ENCODE data around the gene SAMD15. TPM values are rescaled to one million over a fixed set of nuclear protein-coding genes. Genes with fewer than 3 reads are reported as not detected.
A peak's percentile ranks its signal among the peaks of the same experiment; 100 is the strongest.

Gene SAMD15
- total RNA-seq, 2 donors from 2014 or later: 0.72 TPM; not detected in 1

GRCh38 chr14:77375973-77376770 lies 1.0 kb upstream of the SAMD15 start:
- peak overlapping the region; percentile 83 for H3K27ac ChIP-seq
- peak overlapping the region; percentile 82 to 87 for H3K9ac ChIP-seq (ENCODE audit: low read depth in 2 of 2, low read length in 2 of 2)
- no peaks in the 10 kb centered on the region for H3K27me3 ChIP-seq
- TF ChIP-seq CTCF (IDR thresholded peaks at IDR 0.05): no peak
- H3K4me1 ChIP-seq: peaks cover 12% of the 10 kb centered on the region
- peak overlapping the region; percentile 97 for H3K4me3 ChIP-seq
- intact Hi-C loops (cut with DNase I): no loop called here
- DNase-seq: peak; percentile 34
- no peaks in the 10 kb centered on the region for H3K9me3 ChIP-seq
- no peaks in the 10 kb centered on the region for H3K36me3 ChIP-seq

- no peak for TF ChIP-seq CTCF (IDR thresholded peaks at IDR 0.05)
- no peak for DNase-seq
- H3K36me3 ChIP-seq: no peaks in the 10 kb centered on the region
- peak overlapping the region; percentile 97 for H3K4me3 ChIP-seq
- H3K27me3 ChIP-seq: no peaks in the 10 kb centered on the region
- intact Hi-C loops (cut with DNase I): no loop called here
- peaks cover 12% of the 10 kb centered on the region for H3K4me1 ChIP-seq
- peak overlapping the region; percentile 82 to 87 for H3K9ac ChIP-seq (ENCODE audit: low read depth in 2 of 2, low read length in 2 of 2)
- peak overlapping the region; percentile 83 for H3K27ac ChIP-seq
- no peaks in the 10 kb centered on the region for H3K9me3 ChIP-seq
Measured at GRCh38 chr14:77377502-77377844, 294 bp downstream of the SAMD15 start.

- H3K9ac ChIP-seq (ENCODE audit: low read depth in 2 of 2, low read length in 2 of 2): no peak overlapping the region
- no peak for TF ChIP-seq CTCF (IDR thresholded peaks at IDR 0.05)
- no peak overlapping the region for H3K4me3 ChIP-seq
- intact Hi-C loops (cut with DNase I): no loop called here
- H3K36me3 ChIP-seq: no peaks in the 10 kb centered on the region
- H3K27me3 ChIP-seq: no peaks in the 10 kb centered on the region
- H3K4me1 ChIP-seq: peaks cover 12% of the 10 kb centered on the region
- DNase-seq: no peak
- no peak overlapping the region for H3K27ac ChIP-seq
- H3K9me3 ChIP-seq: no peaks in the 10 kb centered on the region
Measured at GRCh38 chr14:77378701-77379100, 1.5 kb downstream of the SAMD15 start.

GRCh38 chr14:77390188-77390587 lies 13.0 kb downstream of the SAMD15 start:
- Histone ChIP-seq H3K9me3 (no peaks in the 10 kb centered on the region), H3K27ac (no peak overlapping the region), H3K36me3 (no peaks in the 10 kb centered on the region), H3K4me3 (no peak overlapping the region), H3K4me1 (peaks cover 4% of the 10 kb centered on the region), H3K27me3 (no peaks in the 10 kb centered on the region), H3K9ac (ENCODE audit: low read depth in 2 of 2, low read length in 2 of 2) (no peak overlapping the region)
- no peak for TF ChIP-seq CTCF (IDR thresholded peaks at IDR 0.05)
- intact Hi-C loops (cut with DNase I): no loop called here
- DNase-seq: no peak

- no peak overlapping the region for H3K4me3 ChIP-seq
- no peaks in the 10 kb centered on the region for H3K36me3 ChIP-seq
- no peaks in the 10 kb centered on the region for H3K4me1 ChIP-seq
- no peak for TF ChIP-seq CTCF (IDR thresholded peaks at IDR 0.05)
- no peak overlapping the region for H3K9ac ChIP-seq (ENCODE audit: low read depth in 2 of 2, low read length in 2 of 2)
- intact Hi-C loops (cut with DNase I): no loop called here
- no peaks in the 10 kb centered on the region for H3K27me3 ChIP-seq
- H3K27ac ChIP-seq: no peak overlapping the region
- DNase-seq: no peak
- no peaks in the 10 kb centered on the region for H3K9me3 ChIP-seq
Measured at GRCh38 chr14:77400216-77400615, 23.0 kb downstream of the SAMD15 start.

Measured in colonic mucosa (tissue), 4 donors.